HepG2 (cell line): ENCODE measurements around the gene COQ8A. TPM values are rescaled to one million over a fixed set of nuclear protein-coding genes. Genes with fewer than 3 reads are reported as not detected.

ENCODE experiments used
- ATF7-NPFF ChIP-seq: sonication (generic); formaldehyde crosslinking; IDR thresholded peaks from 2 replicates; pipeline ENCODE4 v1.8.1; 2023; ENCODE audit warnings: mild to moderate bottlenecking, low read depth, missing genetic modification reagents, moderate library complexity
- ATM ChIP-seq: fragments of 450-650 bp; IDR thresholded peaks from 2 replicates; pipeline ENCODE4 v1.7.1; 2017; ENCODE audit warnings: mild to moderate bottlenecking, borderline replicate concordance
- DMTF1 ChIP-seq: sonication (generic); formaldehyde crosslinking; IDR thresholded peaks from 2 replicates; pipeline ENCODE4 v1.4.0; 2020; ENCODE audit warnings: mild to moderate bottlenecking, missing genetic modification reagents
- GTF3A ChIP-seq: sonication (generic); formaldehyde crosslinking; conservative IDR thresholded peaks from 2 replicates; pipeline ENCODE4 v1.4.0; 2020; ENCODE audit warnings: mild to moderate bottlenecking, missing genetic modification reagents
- HNF4A ChIP-seq: sonication (generic); formaldehyde crosslinking; IDR thresholded peaks from 2 replicates; pipeline ENCODE4 v1.4.0; 2020; ENCODE audit warnings: missing genetic modification reagents
- HNRNPUL1 ChIP-seq: fragments of 200-400 bp; formaldehyde crosslinking; IDR thresholded peaks from 2 replicates; pipeline ENCODE4 v1.6.1; 2017; ENCODE audit warnings: low read depth, mild to moderate bottlenecking, low read length, moderate library complexity
- KDM6A ChIP-seq: IDR thresholded peaks from 2 replicates; pipeline ENCODE4 v1.6.1; 2016; ENCODE audit warnings: low read depth
- KLF11 ChIP-seq: IDR thresholded peaks from 2 replicates; pipeline ENCODE4 v1.6.1; 2016; ENCODE audit warnings: missing compliant biosample characterization
- KMT2A ChIP-seq: sonication (generic); formaldehyde crosslinking; IDR thresholded peaks from 2 replicates; pipeline ENCODE4 v1.4.0; 2020; ENCODE audit warnings: missing genetic modification reagents
- NFYB ChIP-seq: sonication (generic); formaldehyde crosslinking; IDR thresholded peaks from 2 replicates; pipeline ENCODE4 v1.4.0; 2020; ENCODE audit warnings: missing genetic modification reagents
- NR1H2 ChIP-seq: sonication (generic); formaldehyde crosslinking; IDR thresholded peaks from 2 replicates; pipeline ENCODE4 v1.8.1; 2022; ENCODE audit warnings: low read depth, missing genetic modification reagents, borderline replicate concordance
- PLSCR1 ChIP-seq: sonication (generic); formaldehyde crosslinking; IDR thresholded peaks from 2 replicates; pipeline ENCODE4 v1.5.0; 2020; ENCODE audit warnings: missing genetic modification reagents, mild to moderate bottlenecking, borderline replicate concordance
- TBP ChIP-seq: sonication (generic); formaldehyde crosslinking; IDR thresholded peaks from 2 replicates; pipeline ENCODE4 v1.5.0; 2020; ENCODE audit warnings: missing genetic modification reagents
- TIGD3 ChIP-seq: sonication (generic); formaldehyde crosslinking; IDR thresholded peaks from 2 replicates; pipeline ENCODE4 v1.5.1; 2020; ENCODE audit warnings: mild to moderate bottlenecking, missing genetic modification reagents, borderline replicate concordance
- ZNF329 ChIP-seq: sonication (generic); formaldehyde crosslinking; IDR thresholded peaks from 2 replicates; pipeline ENCODE4 v1.9.0; 2021; ENCODE audit warnings: low read depth, mild to moderate bottlenecking, missing genetic modification reagents
- ZNF549 ChIP-seq: sonication (generic); formaldehyde crosslinking; IDR thresholded peaks from 2 replicates; pipeline ENCODE4 v1.5.0; 2020; ENCODE audit warnings: missing genetic modification reagents
- ZNF572 ChIP-seq: sonication (generic); formaldehyde crosslinking; IDR thresholded peaks from 2 replicates; pipeline ENCODE4 v1.5.1; 2020; ENCODE audit warnings: mild to moderate bottlenecking, missing genetic modification reagents
- ZNF672 ChIP-seq: sonication (generic); formaldehyde crosslinking; IDR thresholded peaks from 2 replicates; pipeline ENCODE4 v1.8.1; 2022; ENCODE audit warnings: missing genetic modification reagents
- ZNF850 ChIP-seq: sonication (generic); formaldehyde crosslinking; conservative IDR thresholded peaks from 2 replicates; pipeline ENCODE4 v1.9.0; 2021; ENCODE audit warnings: mild to moderate bottlenecking, missing genetic modification reagents
- ZNF883 ChIP-seq: sonication (generic); formaldehyde crosslinking; IDR thresholded peaks from 2 replicates; pipeline ENCODE4 v1.5.1; 2020; ENCODE audit warnings: mild to moderate bottlenecking, missing genetic modification reagents; ENCODE audit errors: not compliant biosample characterization
- polyA plus RNA-seq, 8 experiments: library from polyadenylated mRNA; depleted of rRNA in 3 of 8; stranded (reverse) in 7 of 8; unstranded in 1 of 8; fragments of >200 nt; fragmentation: Illumina TruSeq in 4 of 8; extraction: Trizol in 4 of 8; gene quantifications; 2 replicates each; pipeline versions ENCODE4 v1.2.1 to v1.2.3, GENCODE V29; 2011 to 2016; ENCODE audit warnings: low read depth in 4 of 8, missing spikeins in 1 of 8, mixed read lengths in 1 of 8; ENCODE audit not compliant: insufficient read depth in 1 of 8
- total RNA-seq, 5 experiments: library from RNA; depleted of rRNA; stranded (reverse); fragments of >200 nt; fragmentation: Illumina TruSeq; extraction: Trizol; gene quantifications; 2 replicates each; pipeline ENCODE4 v1.2.3, GENCODE V29; 2016; ENCODE audit warnings: low read depth in 1 of 5
- TF ChIP-seq, protein P1 (sequence below): sonication (generic); formaldehyde crosslinking; IDR thresholded peaks from 2 replicates; pipeline ENCODE4 v1.4.0; 2020; ENCODE audit warnings: missing genetic modification reagents

Gene COQ8A
- total and polyA plus RNA-seq, 2 of the 13 experiments (the other 11 are each of a cell fraction or from before 2014, with no cell fraction given): 60.4 to 88.7 TPM

DNA sequence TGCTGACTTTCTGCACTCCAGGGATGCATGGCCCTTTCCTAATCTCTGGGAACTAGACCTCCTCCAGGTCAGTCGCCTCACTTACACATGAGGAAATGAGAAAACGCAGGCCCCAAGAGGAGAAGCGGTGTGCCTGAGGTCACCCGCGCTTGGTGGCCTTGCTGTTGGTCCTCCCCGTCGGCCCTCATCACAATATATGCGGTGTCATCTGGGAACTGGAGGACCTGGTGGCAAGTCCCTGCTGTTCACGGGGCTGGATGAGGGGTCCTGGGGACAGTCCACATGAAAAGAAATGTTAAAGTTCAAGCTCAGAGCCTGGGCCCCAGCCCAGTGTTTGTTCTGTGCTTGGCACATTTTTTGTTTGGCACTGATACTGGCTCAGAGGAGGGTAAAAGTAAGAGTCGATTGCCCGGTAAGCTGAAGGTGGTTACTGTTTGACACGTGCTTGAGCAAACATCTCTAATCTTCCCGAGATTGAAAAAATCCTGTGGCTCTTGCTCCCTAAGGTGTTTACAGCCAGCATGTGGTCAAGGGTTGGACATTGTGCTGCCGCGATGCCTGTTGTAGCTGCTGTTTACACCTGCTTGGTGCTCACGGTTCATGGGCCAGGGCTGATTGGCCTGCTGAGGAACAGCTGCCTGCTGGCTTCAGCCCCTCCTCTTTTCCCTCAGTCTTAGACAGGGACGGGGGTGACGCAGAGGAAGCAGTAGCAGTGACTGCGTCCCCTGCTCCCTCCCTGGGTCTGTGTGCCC lies 5.2 kb downstream of the COQ8A start (continued):
- TF ChIP-seq, protein P1, sequence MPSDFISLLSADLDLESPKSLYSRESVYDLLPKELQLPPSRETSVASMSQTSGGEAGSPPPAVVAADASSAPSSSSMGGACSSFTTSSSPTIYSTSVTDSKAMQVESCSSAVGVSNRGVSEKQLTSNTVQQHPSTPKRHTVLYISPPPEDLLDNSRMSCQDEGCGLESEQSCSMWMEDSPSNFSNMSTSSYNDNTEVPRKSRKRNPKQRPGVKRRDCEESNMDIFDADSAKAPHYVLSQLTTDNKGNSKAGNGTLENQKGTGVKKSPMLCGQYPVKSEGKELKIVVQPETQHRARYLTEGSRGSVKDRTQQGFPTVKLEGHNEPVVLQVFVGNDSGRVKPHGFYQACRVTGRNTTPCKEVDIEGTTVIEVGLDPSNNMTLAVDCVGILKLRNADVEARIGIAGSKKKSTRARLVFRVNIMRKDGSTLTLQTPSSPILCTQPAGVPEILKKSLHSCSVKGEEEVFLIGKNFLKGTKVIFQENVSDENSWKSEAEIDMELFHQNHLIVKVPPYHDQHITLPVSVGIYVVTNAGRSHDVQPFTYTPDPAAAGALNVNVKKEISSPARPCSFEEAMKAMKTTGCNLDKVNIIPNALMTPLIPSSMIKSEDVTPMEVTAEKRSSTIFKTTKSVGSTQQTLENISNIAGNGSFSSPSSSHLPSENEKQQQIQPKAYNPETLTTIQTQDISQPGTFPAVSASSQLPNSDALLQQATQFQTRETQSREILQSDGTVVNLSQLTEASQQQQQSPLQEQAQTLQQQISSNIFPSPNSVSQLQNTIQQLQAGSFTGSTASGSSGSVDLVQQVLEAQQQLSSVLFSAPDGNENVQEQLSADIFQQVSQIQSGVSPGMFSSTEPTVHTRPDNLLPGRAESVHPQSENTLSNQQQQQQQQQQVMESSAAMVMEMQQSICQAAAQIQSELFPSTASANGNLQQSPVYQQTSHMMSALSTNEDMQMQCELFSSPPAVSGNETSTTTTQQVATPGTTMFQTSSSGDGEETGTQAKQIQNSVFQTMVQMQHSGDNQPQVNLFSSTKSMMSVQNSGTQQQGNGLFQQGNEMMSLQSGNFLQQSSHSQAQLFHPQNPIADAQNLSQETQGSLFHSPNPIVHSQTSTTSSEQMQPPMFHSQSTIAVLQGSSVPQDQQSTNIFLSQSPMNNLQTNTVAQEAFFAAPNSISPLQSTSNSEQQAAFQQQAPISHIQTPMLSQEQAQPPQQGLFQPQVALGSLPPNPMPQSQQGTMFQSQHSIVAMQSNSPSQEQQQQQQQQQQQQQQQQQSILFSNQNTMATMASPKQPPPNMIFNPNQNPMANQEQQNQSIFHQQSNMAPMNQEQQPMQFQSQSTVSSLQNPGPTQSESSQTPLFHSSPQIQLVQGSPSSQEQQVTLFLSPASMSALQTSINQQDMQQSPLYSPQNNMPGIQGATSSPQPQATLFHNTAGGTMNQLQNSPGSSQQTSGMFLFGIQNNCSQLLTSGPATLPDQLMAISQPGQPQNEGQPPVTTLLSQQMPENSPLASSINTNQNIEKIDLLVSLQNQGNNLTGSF (CRISPR knock-in tag): no peak; the same call in none of the 2 replicates
- TF ChIP-seq ZNF672 (no peak), PLSCR1 (CRISPR knock-in tag) (no peak), ZNF850 (CRISPR knock-in tag) (no peak), ATF7-NPFF (CRISPR knock-in tag) (0 out of 2 replicates have a peak, but pooled peaks have one; percentile 3), TBP (CRISPR knock-in tag) (no peak), ZNF329 (peak; percentile 56; the same call in 1 of the 2 replicates), KLF11 (peak; percentile 72), KMT2A (CRISPR knock-in tag) (peak; percentile 55; the same call in 1 of the 2 replicates), NR1H2 (CRISPR knock-in tag) (no peak), HNF4A (CRISPR knock-in tag) (peak; percentile 76), NFYB (CRISPR knock-in tag) (peak; percentile 66), ATM (no peak), TIGD3 (CRISPR knock-in tag) (no peak), GTF3A (CRISPR knock-in tag) (no peak), ZNF572 (CRISPR knock-in tag) (no peak), ZNF883 (CRISPR knock-in tag) (no peak), HNRNPUL1 (no peak), ZNF549 (CRISPR knock-in tag) (no peak), KDM6A (CRISPR knock-in tag) (peak; percentile 78), DMTF1 (CRISPR knock-in tag) (no peak)
